Activated T-cell treated with anti-CD3 and anti-CD28 coated beads, Interleukin-2, amount 50 U/mL, for 24 hours (primary cell): ENCODE data around the gene PLD3.
"Not testable (repeated sequence)": the region's sequence is repeated elsewhere in the genome, so short reads cannot be mapped to it uniquely, and the experiment has no call there.

ENCODE experiments used
- DNase-seq: peaks from one replicate; pipeline ENCODE4 v3.0.0-alpha.2; 2020
- H3K27ac Mint-ChIP-seq: 2 replicates; pipeline ENCODE4 v1.8.0; 2020; ENCODE audit warnings: mild to moderate bottlenecking, mixed read lengths
- H3K27me3 Mint-ChIP-seq: 2 replicates; pipeline ENCODE4 v1.8.0; 2020; ENCODE audit warnings: mixed read lengths
- H3K36me3 Mint-ChIP-seq: 2 replicates; pipeline ENCODE4 v1.8.0; 2020; ENCODE audit warnings: low read depth, mixed read lengths
- H3K4me1 Mint-ChIP-seq: 2 replicates; pipeline ENCODE4 v1.8.0; 2020; ENCODE audit warnings: low read depth, mixed read lengths
- H3K4me3 Mint-ChIP-seq: 2 replicates; pipeline ENCODE4 v1.8.0; 2020; ENCODE audit warnings: mild to moderate bottlenecking, moderate library complexity, mixed read lengths
- H3K9me3 Mint-ChIP-seq: 2 replicates; pipeline ENCODE4 v1.8.0; 2020; ENCODE audit warnings: mixed read lengths

PLD3 gene

GRCh38 chr19:40397568-40397906 lies 49.0 kb downstream of the PLD3 start:
- Mint-ChIP-seq H3K4me3 (no peak overlapping the region), H3K27ac (no peak overlapping the region), H3K9me3 (no peaks in the 10 kb centered on the region), H3K4me1 (peaks cover 1% of the 10 kb centered on the region), H3K36me3 (no peaks in the 10 kb centered on the region), H3K27me3 (no peaks in the 10 kb centered on the region)
- DNase-seq = no peak

GRCh38 chr19:40398417-40399131 lies 50.1 kb downstream of the PLD3 start:
- H3K4me3 Mint-ChIP-seq = no peak overlapping the region

GRCh38 chr19:40400559-40400958 lies 52.1 kb downstream of the PLD3 start:
- Mint-ChIP-seq H3K4me3 (no peak overlapping the region), H3K27me3 (no peaks in the 10 kb centered on the region), H3K27ac (no peak overlapping the region), H3K36me3 (no peaks in the 10 kb centered on the region), H3K4me1 (peaks cover 8% of the 10 kb centered on the region), H3K9me3 (no peaks in the 10 kb centered on the region)
- no peak for DNase-seq

More at GRCh38 chr19:40398417-40399131, 50.1 kb downstream of the PLD3 start:
- Mint-ChIP-seq H3K27me3 (no peaks in the 10 kb centered on the region), H3K27ac (no peak overlapping the region), H3K36me3 (no peaks in the 10 kb centered on the region), H3K9me3 (no peaks in the 10 kb centered on the region), H3K4me1 (peaks cover 6% of the 10 kb centered on the region)
- DNase-seq = peak; percentile 69

- peak overlapping the region; percentile 82 for H3K27ac Mint-ChIP-seq
- peak; percentile 85 for DNase-seq
- H3K27me3 Mint-ChIP-seq = no peaks in the 10 kb centered on the region
- peaks cover 14% of the 10 kb centered on the region for H3K4me1 Mint-ChIP-seq
- peak overlapping the region; percentile 80 for H3K4me3 Mint-ChIP-seq
- H3K9me3 Mint-ChIP-seq = no peaks in the 10 kb centered on the region
- H3K36me3 Mint-ChIP-seq = no peaks in the 10 kb centered on the region
Measured at GRCh38 chr19:40403262-40403984, 54.9 kb downstream of the PLD3 start.

GRCh38 chr19:40407714-40408597 lies 59.5 kb downstream of the PLD3 start:
- no peak overlapping the region for H3K27ac Mint-ChIP-seq
- H3K9me3 Mint-ChIP-seq = no peaks in the 10 kb centered on the region
- H3K4me1 Mint-ChIP-seq = peaks cover 14% of the 10 kb centered on the region
- no peaks in the 10 kb centered on the region for H3K36me3 Mint-ChIP-seq
- no peak overlapping the region for H3K4me3 Mint-ChIP-seq
- no peak for DNase-seq
- no peaks in the 10 kb centered on the region for H3K27me3 Mint-ChIP-seq

- not testable (repeated sequence) for H3K9me3 Mint-ChIP-seq, H3K36me3 Mint-ChIP-seq, DNase-seq, H3K4me3 Mint-ChIP-seq, H3K27ac Mint-ChIP-seq, H3K27me3 Mint-ChIP-seq
- H3K4me1 Mint-ChIP-seq = peaks cover 11% of the 10 kb centered on the region
Measured at GRCh38 chr19:40408598-40408925, 60.1 kb downstream of the PLD3 start.

GRCh38 chr19:40410030-40410389 lies 61.5 kb downstream of the PLD3 start:
- no peaks in the 10 kb centered on the region for H3K36me3 Mint-ChIP-seq
- no peaks in the 10 kb centered on the region for H3K27me3 Mint-ChIP-seq
- H3K9me3 Mint-ChIP-seq = no peaks in the 10 kb centered on the region
- DNase-seq = no peak
- no peak overlapping the region for H3K4me3 Mint-ChIP-seq
- peaks cover 11% of the 10 kb centered on the region for H3K4me1 Mint-ChIP-seq
- H3K27ac Mint-ChIP-seq = no peak overlapping the region

- no peak overlapping the region for H3K27ac Mint-ChIP-seq
Measured at GRCh38 chr19:40411125-40411842, 62.8 kb downstream of the PLD3 start.

GRCh38 chr19:40411958-40412499 lies 63.5 kb downstream of the PLD3 start:
- Mint-ChIP-seq H3K27me3 (no peaks in the 10 kb centered on the region), H3K4me3 (no peak overlapping the region), H3K27ac (no peak overlapping the region), H3K9me3 (no peaks in the 10 kb centered on the region), H3K4me1 (peaks cover 18% of the 10 kb centered on the region), H3K36me3 (no peaks in the 10 kb centered on the region)
- no peak for DNase-seq

More at GRCh38 chr19:40411125-40411842, 62.8 kb downstream of the PLD3 start:
- no peak for DNase-seq
- Mint-ChIP-seq H3K4me1 (peaks cover 13% of the 10 kb centered on the region), H3K36me3 (no peaks in the 10 kb centered on the region), H3K27me3 (no peaks in the 10 kb centered on the region), H3K4me3 (no peak overlapping the region), H3K9me3 (no peaks in the 10 kb centered on the region)

- Mint-ChIP-seq H3K27me3 (no peaks in the 10 kb centered on the region), H3K9me3 (no peaks in the 10 kb centered on the region), H3K4me3 (no peak overlapping the region), H3K4me1 (peaks cover 21% of the 10 kb centered on the region), H3K36me3 (no peaks in the 10 kb centered on the region), H3K27ac (no peak overlapping the region)
- no peak for DNase-seq
Measured at GRCh38 chr19:40412866-40413265, 64.4 kb downstream of the PLD3 start.

GRCh38 chr19:40413291-40413845 lies 64.9 kb downstream of the PLD3 start, which contains the start of gene PRX:
PRX (minus strand) TSS chr19:40413378; CDS start chr19:40407932, 5,446 bp downstream.
- H3K9me3 Mint-ChIP-seq = no peaks in the 10 kb centered on the region
- H3K4me1 Mint-ChIP-seq = peaks cover 19% of the 10 kb centered on the region
- H3K36me3 Mint-ChIP-seq = no peaks in the 10 kb centered on the region
- H3K27ac Mint-ChIP-seq = no peak within 1 kb of the TSS
- H3K27me3 Mint-ChIP-seq = no peaks in the 10 kb centered on the region
- no peak within 1 kb of the TSS for H3K4me3 Mint-ChIP-seq
- DNase-seq = no peak

GRCh38 chr19:40414542-40415535 lies 66.3 kb downstream of the PLD3 start:
- no peaks in the 10 kb centered on the region for H3K27me3 Mint-ChIP-seq
- H3K9me3 Mint-ChIP-seq = no peaks in the 10 kb centered on the region
- H3K4me3 Mint-ChIP-seq = no peak overlapping the region
- peaks cover 19% of the 10 kb centered on the region for H3K4me1 Mint-ChIP-seq
- H3K36me3 Mint-ChIP-seq = no peaks in the 10 kb centered on the region
- no peak for DNase-seq
- H3K27ac Mint-ChIP-seq = no peak overlapping the region

GRCh38 chr19:40415768-40416167 lies 67.3 kb downstream of the PLD3 start:
- Mint-ChIP-seq H3K4me1 (peaks cover 22% of the 10 kb centered on the region), H3K27me3 (no peaks in the 10 kb centered on the region), H3K36me3 (no peaks in the 10 kb centered on the region), H3K4me3 (no peak overlapping the region), H3K27ac (no peak overlapping the region), H3K9me3 (no peaks in the 10 kb centered on the region)
- DNase-seq = no peak
